HFF-Myc (cell line): ENCODE results near the gene HERPUD2.
"Not testable (repeated sequence)": the region's sequence is repeated elsewhere in the genome, so short reads cannot be mapped to it uniquely, and the experiment has no call there.

Experiments
- DNase-seq: peaks from one replicate; pipeline ENCODE4 v3.0.0-alpha.2; 2011; ENCODE audit warnings: low read depth; ENCODE audit errors: extremely low read depth
- H3K4me3 ChIP-seq: replicated peaks from 2 replicates; pipeline ENCODE4 v1.5.1; 2011; ENCODE audit warnings: low read depth, mild to moderate bottlenecking, control low read depth, low read length
- TF ChIP-seq, protein P1 (sequence below): IDR thresholded peaks from 2 replicates; pipeline ENCODE4 v1.5.1; 2012; ENCODE audit warnings: mild to moderate bottlenecking, low read depth, low read length, control low read depth; ENCODE audit errors: missing control alignments

HERPUD2 gene

DNA sequence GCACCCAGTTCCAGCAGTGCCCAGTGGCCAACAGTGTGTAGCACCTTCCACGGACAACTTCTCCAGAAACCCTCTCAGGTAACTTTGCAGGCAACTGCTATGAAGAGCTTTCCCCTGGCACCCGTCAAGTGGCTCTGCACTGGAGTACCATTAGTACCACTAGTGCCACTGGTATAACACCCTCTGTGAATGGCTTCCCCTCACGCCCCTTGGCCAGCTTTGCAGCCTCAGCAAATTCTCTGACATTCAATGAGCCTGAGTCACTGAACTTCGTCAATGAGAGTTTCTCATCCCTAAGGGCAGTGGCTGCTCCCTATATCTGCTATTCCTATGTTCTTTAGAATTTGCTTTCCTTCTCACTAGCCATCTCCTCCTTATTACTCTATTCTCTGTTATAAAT is 7.6 kb upstream of the HERPUD2 start:
- DNase-seq, result no peak
- TF ChIP-seq, protein P1, sequence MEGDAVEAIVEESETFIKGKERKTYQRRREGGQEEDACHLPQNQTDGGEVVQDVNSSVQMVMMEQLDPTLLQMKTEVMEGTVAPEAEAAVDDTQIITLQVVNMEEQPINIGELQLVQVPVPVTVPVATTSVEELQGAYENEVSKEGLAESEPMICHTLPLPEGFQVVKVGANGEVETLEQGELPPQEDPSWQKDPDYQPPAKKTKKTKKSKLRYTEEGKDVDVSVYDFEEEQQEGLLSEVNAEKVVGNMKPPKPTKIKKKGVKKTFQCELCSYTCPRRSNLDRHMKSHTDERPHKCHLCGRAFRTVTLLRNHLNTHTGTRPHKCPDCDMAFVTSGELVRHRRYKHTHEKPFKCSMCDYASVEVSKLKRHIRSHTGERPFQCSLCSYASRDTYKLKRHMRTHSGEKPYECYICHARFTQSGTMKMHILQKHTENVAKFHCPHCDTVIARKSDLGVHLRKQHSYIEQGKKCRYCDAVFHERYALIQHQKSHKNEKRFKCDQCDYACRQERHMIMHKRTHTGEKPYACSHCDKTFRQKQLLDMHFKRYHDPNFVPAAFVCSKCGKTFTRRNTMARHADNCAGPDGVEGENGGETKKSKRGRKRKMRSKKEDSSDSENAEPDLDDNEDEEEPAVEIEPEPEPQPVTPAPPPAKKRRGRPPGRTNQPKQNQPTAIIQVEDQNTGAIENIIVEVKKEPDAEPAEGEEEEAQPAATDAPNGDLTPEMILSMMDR, result no peak

DNA sequence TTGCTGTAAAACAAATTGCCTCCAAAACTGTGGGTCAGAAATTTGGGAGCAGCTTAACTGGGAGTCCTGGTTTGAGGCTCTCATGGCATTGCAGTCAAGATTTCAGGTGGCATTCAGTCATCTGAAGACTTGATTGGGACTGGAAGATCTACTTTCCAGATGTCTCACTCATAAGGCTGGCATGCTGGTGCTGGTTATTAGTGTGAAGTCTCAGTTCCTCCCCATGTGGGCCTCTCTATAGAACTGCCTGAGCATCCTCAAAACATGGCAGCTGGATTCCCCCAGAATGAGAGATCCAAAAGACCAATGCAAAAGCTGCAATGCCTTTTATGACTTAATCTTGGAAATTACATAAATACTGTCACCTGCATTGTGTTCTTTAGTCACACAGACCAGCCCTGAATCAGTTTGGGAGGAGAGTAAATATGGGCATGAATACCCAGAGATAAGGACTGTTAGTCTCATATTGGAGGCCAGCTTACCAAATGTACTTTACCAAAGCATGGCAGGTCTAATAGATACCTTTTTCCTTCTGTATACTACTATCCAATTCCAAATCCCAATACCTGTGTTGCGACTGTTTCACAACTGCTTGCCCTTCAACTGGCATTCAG is 6.5 kb upstream of the HERPUD2 start:
- TF ChIP-seq, protein P1, result no peak
- H3K4me3 ChIP-seq, result no peak overlapping the region
- DNase-seq, result no peak

More for the DNA sequence above, 7.6 kb upstream of the HERPUD2 start:
- no peak overlapping the region for H3K4me3 ChIP-seq

DNA sequence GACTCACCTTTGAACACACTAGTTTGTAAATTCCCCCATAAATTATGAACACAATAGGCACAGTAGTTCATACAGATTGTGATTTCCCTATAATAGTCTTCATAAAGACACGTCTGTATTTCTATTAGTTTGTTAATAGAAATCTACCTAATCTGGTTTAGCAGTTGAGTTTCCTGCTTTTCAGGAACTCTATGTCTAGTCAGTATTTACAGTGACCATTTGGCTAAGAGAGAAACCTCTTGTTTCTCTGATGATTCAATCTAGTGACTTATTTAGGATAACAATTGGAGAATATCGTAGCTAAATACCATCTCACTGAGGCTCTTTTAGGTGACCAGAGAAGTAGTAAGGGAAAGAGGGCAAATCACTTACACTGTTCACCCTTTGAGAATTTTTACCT is 5.9 kb upstream of the HERPUD2 start:
- TF ChIP-seq, protein P1, result no peak
- H3K4me3 ChIP-seq, result no peak overlapping the region
- no peak for DNase-seq

DNA sequence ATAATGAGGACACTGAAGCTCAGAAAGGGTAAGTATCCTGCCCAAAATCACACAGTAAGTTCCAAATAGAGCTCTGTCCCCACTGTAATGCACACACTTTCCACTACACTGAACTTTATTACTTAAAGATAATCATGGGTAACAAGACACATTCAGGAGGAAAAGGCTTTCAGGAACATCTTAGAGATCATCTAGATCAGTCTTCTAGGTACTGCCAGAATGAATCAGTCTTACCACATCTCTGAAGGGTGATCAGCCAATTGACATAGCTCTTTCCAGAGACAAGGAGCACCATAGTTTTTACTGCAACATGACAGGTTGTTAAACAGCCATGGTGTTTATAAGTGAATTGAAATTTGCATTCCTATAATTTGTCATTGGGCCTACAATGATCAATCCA is 5.4 kb upstream of the HERPUD2 start:
- TF ChIP-seq, protein P1, result no peak
- H3K4me3 ChIP-seq, result no peak overlapping the region

DNA sequence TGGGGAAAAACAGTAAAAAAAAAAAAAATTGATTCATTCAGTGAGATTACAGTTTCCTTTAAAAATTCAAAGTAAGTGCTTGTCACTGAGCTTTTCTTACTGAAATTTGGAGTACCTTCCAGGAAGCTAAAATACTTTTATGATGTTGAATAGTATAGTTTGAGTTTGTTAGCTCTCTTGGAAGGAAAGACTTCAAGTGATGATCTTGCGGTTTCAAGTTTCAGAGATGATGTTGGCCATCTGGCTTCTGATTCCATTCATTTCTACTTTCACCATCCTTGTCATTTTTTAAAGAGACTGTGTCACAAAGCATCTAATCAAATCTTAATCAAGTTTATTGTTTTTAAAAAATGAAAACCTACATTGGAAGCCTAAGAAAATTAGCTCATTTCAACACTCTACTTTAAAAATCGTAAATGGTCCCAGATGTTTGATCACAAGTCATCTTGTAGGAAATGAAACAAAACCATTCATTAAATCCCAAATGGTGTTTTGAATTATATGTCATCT is 4.9 kb upstream of the HERPUD2 start:
- no peak for DNase-seq
- H3K4me3 ChIP-seq, result no peak overlapping the region
- TF ChIP-seq, protein P1, result no peak

More for the DNA sequence above, 5.4 kb upstream of the HERPUD2 start:
- DNase-seq, result no peak

DNA sequence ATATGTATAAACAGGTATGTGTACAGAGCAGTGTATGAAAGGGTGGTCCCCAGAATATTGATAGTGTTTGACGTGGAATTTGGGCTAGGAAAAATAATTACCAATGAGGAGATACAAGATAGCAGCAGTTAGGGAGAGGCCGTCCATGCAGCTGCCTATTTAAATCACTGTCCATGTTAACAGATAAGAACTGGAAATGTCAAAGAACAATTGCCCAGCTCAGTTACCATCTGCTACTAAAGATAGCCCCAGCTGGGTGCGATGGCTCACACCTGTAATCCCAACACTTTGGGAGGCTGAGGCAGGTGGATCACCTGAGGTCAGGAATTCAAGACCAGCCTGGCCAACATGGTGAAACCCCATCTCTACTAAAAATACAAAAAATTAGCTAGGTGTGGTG is 3.4 kb upstream of the HERPUD2 start:
- H3K4me3 ChIP-seq, DNase-seq: not testable (repeated sequence)

DNA sequence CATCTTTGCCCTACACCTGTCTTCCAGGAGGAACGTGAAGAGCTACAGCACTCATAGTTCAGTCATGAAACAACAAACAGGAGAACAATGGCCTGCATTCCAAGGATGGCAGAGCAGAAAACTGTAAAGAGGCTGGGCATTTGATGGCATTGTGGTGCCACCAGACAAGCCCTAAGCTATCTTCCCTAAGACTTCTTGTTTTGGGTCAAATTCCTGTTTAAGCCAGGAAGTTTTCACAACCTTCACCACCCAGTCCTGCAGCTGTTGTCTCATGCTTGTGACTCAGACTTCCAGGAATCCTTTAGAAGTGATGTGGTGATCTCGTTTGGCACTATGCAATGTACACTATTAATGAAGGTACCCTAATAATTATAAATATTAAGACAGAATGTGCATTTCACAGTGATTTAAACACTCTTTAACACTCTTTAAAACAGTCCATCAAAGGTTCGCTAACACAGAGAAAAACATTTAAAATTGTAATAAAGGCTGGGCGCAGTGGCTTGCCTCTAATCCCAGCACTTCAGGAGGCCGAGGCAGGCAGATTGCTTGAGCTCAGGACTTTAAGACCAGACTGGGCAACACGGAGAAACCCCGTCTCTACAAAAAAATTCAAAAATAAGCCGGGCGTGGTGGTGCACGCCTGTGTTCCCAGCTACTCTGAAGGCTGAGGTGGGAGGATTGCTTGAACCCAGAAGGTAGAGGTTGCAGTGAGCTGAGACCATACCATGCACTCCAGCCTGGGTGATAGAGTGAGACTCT is 2.7 kb upstream of the HERPUD2 start:
- no peak overlapping the region for H3K4me3 ChIP-seq
- TF ChIP-seq, protein P1, result no peak
- DNase-seq, result no peak
